ENCODE measurements around the gene SYNPR.

DNA sequence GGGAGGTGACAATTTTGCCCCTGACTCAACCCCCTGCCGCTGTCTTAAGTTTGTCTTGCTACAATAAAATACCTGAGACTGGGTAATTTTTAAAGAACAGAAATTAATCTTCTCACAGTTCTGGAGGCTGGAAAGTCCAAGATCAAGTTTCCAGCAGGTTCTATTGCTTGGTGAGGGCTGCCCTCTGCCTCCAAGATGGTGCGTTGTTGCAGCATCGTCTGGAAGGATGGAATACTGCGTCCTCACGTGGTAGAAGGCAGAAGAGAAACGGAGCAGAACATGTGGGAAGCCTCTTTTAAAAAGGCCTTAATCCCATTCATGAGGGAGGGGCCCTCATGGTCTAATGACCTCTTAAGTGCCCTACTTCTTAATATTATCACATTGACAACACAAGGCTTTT, 287.1 kb downstream of the SYNPR start:
- TF ChIP-seq, protein P1, sequence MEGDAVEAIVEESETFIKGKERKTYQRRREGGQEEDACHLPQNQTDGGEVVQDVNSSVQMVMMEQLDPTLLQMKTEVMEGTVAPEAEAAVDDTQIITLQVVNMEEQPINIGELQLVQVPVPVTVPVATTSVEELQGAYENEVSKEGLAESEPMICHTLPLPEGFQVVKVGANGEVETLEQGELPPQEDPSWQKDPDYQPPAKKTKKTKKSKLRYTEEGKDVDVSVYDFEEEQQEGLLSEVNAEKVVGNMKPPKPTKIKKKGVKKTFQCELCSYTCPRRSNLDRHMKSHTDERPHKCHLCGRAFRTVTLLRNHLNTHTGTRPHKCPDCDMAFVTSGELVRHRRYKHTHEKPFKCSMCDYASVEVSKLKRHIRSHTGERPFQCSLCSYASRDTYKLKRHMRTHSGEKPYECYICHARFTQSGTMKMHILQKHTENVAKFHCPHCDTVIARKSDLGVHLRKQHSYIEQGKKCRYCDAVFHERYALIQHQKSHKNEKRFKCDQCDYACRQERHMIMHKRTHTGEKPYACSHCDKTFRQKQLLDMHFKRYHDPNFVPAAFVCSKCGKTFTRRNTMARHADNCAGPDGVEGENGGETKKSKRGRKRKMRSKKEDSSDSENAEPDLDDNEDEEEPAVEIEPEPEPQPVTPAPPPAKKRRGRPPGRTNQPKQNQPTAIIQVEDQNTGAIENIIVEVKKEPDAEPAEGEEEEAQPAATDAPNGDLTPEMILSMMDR (IDR thresholded peaks at IDR 0.05; ENCODE audit: low read depth, low read length, poor library complexity, severe bottlenecking) = no peak
- no peak for TF ChIP-seq EZH2phosphoT487 (IDR thresholded peaks at IDR 0.05; ENCODE audit: borderline replicate concordance, low read length)
